Skeletal muscle satellite cell (primary cell): Measurements from ENCODE around the gene ZNF45. TPM values are rescaled to one million over a fixed set of nuclear protein-coding genes. Genes with fewer than 3 reads are reported as not detected.

Source experiments
- small RNA-seq: library from RNA; depleted of rRNA; stranded (forward); fragments of <200 nt; gene quantifications from one replicate; pipeline ENCODE3, GENCODE V24; 2012

Gene ZNF45

Small RNAs within 50 kb of the gene (small RNA-seq; reads per million reads assigned to genes)
- not detected for gene AC006213.5
